Astrocyte of the spinal cord (primary cell): ENCODE data around the gene RAB33B.

Experiments
- DNase-seq: peaks from one replicate; pipeline ENCODE4 v3.0.0; 2011; ENCODE audit warnings: low read depth, low spot score
- H3K4me3 ChIP-seq: 2 replicates; pipeline ENCODE4 v1.5.1; 2011; ENCODE audit warnings: low read depth, mild to moderate bottlenecking, low read length, moderate library complexity
- in situ Hi-C: cut with HindIII; loops from 2 replicates; pipeline ENCODE4 v1.10.0; 2017; ENCODE audit warnings: low sequenced_read_pairs
- TF ChIP-seq, protein P1 (sequence below): IDR thresholded peaks from 2 replicates; pipeline ENCODE4 v1.5.1; 2012; ENCODE audit warnings: low read depth, mild to moderate bottlenecking, low read length, inconsistent platforms

RAB33B gene

DNA sequence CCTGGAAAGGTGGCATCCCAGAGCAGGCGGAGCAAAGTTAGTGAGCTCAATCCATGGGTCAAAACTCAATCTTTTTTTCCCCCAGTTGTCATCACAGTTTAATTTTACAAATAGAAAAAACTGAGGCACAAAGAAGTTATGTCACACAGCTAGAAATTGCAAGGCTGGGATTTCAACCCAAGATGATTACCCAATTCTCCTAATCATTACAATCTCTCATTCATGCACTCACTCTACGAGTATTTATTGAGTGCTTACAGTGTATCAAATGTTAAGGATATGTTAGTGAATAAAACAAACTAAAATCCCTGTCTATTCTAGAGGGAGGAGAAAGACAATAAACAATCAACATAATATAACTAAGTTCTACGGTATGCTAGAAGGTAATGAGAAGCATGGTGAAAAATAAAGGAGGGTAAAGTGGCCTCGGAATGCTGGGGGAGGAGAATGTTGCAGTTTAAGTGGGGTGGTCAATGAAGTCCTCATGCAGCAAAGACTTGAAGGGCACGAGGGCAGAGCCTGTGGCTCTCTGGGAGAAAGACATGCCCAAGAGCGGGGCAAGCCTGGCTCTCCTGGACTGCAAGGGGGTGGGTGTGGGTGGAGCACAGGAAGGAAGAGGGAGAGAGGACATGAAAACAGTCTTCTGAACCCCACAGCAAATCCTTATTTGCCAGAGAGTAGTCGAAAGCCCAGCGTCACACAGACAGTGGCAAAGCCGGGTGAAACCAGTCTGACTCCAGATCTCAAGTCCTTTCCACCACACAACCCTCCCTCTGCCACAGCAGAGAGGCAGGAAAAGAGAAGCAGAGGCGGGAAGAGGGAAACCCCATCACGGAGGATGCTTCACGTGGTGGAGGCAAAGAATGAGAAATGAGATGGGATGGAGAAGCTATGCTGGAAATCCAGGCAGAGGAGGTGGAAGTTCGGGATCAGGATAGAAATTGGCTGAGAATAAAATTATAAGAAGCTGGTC is 48.3 kb downstream of the RAB33B start:
- in situ Hi-C loops: no loop called here
- DNase-seq: no peak
- TF ChIP-seq, protein P1, sequence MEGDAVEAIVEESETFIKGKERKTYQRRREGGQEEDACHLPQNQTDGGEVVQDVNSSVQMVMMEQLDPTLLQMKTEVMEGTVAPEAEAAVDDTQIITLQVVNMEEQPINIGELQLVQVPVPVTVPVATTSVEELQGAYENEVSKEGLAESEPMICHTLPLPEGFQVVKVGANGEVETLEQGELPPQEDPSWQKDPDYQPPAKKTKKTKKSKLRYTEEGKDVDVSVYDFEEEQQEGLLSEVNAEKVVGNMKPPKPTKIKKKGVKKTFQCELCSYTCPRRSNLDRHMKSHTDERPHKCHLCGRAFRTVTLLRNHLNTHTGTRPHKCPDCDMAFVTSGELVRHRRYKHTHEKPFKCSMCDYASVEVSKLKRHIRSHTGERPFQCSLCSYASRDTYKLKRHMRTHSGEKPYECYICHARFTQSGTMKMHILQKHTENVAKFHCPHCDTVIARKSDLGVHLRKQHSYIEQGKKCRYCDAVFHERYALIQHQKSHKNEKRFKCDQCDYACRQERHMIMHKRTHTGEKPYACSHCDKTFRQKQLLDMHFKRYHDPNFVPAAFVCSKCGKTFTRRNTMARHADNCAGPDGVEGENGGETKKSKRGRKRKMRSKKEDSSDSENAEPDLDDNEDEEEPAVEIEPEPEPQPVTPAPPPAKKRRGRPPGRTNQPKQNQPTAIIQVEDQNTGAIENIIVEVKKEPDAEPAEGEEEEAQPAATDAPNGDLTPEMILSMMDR: no peak
- no peak overlapping the region for H3K4me3 ChIP-seq

DNA sequence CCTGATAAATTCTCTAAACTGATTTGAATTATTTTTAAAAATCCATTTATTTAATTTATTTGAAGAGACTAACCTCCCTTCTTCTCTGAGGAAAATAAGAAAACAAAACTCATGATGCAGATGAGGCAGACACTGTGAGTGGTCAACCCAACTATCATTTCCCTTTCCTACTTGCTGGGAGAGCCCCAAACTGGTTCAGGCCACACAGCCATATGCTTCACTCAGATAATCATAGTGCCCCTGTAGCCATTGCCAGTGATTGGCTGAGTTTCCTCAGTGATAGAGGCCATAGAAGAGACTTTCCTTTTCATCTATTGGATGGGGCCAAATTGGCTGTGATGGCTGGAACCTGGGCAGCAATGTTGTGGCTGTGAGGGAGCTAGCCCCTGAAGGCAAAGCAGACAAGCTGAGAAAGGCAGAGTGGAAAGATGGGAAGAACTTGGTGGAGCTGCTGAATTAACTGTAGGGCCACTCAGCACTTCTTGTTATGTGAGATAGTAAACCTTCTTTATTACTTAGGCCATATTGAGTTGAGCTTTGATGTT is 49.8 kb downstream of the RAB33B start:
- TF ChIP-seq, protein P1: no peak
- in situ Hi-C loops: no loop called here
- H3K4me3 ChIP-seq: no peak overlapping the region
- no peak for DNase-seq

DNA sequence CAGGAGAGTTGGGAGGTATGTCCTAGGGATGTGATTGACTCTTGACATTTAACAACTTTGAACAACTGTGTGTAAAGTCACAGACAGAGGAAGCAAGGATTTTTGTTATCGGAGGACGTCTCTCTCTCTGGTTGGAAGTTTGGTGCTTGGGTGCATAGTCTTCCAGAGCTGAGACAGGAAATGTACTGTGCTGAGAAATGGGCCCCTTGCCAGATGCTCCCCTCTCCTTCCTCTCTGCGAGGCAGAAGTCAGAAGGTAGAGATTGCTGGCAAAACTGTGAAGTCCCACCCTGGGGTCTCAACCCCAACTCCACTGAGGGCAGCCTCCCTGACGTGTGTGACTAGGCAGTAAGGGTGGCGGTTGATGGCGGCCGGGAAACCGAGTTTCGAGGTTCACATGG is 52.9 kb downstream of the RAB33B start:
- no peak for DNase-seq
- TF ChIP-seq, protein P1: no peak
- in situ Hi-C loops: no loop called here
- no peak overlapping the region for H3K4me3 ChIP-seq

- no peak for DNase-seq
- H3K4me3 ChIP-seq: no peak overlapping the region
- TF ChIP-seq, protein P1: no peak
- in situ Hi-C loops: no loop called here
Observed at GRCh38 chr4:139508581-139509237, 54.8 kb downstream of the RAB33B start.

GRCh38 chr4:139509727-139510410 is 55.9 kb downstream of the RAB33B start:
- in situ Hi-C loops: no loop called here
- TF ChIP-seq, protein P1: peak; percentile 36
- no peak for DNase-seq
- H3K4me3 ChIP-seq: no peak overlapping the region

DNA sequence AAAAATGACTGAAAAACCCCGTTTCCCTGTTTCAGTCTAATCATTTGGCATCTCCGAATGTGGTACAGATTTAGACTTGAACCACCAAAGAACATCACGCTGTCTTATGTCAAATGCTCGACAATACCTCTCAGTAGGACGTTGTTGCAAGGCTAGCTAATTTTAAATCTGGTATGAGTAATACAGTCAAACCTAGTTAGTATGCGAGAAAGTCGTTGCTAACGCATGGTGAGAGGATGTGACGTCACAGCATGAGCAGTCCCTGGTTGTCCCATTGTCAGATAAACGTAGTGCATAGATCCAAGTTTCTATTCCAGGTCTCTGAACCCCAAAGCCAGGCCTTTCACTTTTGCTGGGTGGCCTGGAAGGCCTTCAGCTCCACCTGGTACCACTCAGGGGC is 57.4 kb downstream of the RAB33B start:
- no peak overlapping the region for H3K4me3 ChIP-seq
- TF ChIP-seq, protein P1: no peak
- in situ Hi-C loops: no loop called here
- DNase-seq: peak; percentile 60
